SJCRH30 (cell line): ENCODE measurements around the gene DCAF4. TPM values are rescaled to one million over a fixed set of nuclear protein-coding genes. Genes with fewer than 3 reads are reported as not detected.

ENCODE experiments used
- DNase-seq, 2 experiments: peaks; one replicate each; pipeline ENCODE4 v3.0.0-alpha.2; 2015 to 2020
- H3K27ac ChIP-seq: fragments of 250-450 bp; sonication (Bioruptor Pico); 2 replicates; pipeline ENCODE4 v1.5.1; 2020; ENCODE audit warnings: mild to moderate bottlenecking, moderate library complexity
- H3K27me3 ChIP-seq: fragments of 250-450 bp; sonication (Bioruptor Pico); 2 replicates; pipeline ENCODE4 v1.5.1; 2020; ENCODE audit warnings: mild to moderate bottlenecking, moderate library complexity
- H3K36me3 ChIP-seq: fragments of 250-450 bp; sonication (Bioruptor Pico); 2 replicates; pipeline ENCODE4 v1.5.1; 2020; ENCODE audit warnings: mild to moderate bottlenecking, moderate library complexity
- H3K4me1 ChIP-seq: fragments of 250-450 bp; sonication (Bioruptor Pico); 2 replicates; pipeline ENCODE4 v1.5.1; 2020; ENCODE audit warnings: mild to moderate bottlenecking, moderate library complexity
- H3K4me3 ChIP-seq: fragments of 250-450 bp; sonication (Bioruptor Pico); 2 replicates; pipeline ENCODE4 v1.5.1; 2020; ENCODE audit warnings: mild to moderate bottlenecking, moderate library complexity
- H3K9me3 ChIP-seq: fragments of 250-450 bp; sonication (Bioruptor Pico); replicated peaks from 2 replicates; pipeline ENCODE4 v1.5.1; 2020; ENCODE audit warnings: mild to moderate bottlenecking, moderate library complexity
- total RNA-seq: library from RNA; depleted of rRNA; stranded (reverse); fragments of >200 nt; shearing (Covaris generic); gene quantifications from 2 replicates; pipeline ENCODE4 v1.2.3, GENCODE V29; 2014

Gene DCAF4
- total RNA-seq, 1 experiment from 2014 or later: 16.1 TPM

DNA sequence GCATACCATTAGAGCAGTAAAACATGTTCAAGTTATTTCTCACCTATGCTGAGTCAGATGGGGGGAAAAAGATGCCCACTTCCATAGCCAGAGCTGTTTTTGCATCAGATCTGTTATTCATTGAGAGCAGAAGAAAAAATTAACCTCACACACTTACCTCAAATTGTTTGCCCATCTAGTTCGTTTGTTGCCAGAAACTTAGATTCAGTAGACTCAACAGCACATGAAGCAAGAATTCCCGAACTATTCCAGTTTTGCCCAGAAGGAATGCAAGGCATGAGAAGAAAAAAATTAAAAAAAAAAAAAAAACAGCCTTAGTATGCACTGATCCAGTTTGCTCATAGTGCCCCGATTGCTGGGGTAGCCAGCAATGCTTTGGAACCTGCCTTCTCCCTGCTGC is 19.9 kb upstream of the DCAF4 start:
- Histone ChIP-seq H3K9me3 (no peaks in the 10 kb centered on the region), H3K4me3 (no peak overlapping the region), H3K4me1 (peaks cover 11% of the 10 kb centered on the region), H3K36me3 (no peaks in the 10 kb centered on the region), H3K27ac (no peak overlapping the region), H3K27me3 (no peaks in the 10 kb centered on the region)
- DNase-seq: no peak

GRCh38 chr14:72906879-72907278 is 19.4 kb upstream of the DCAF4 start:
- Histone ChIP-seq H3K9me3 (no peaks in the 10 kb centered on the region), H3K4me3 (no peak overlapping the region), H3K4me1 (peaks cover 6% of the 10 kb centered on the region), H3K27ac (no peak overlapping the region), H3K27me3 (no peaks in the 10 kb centered on the region), H3K36me3 (no peaks in the 10 kb centered on the region)
- no peak for DNase-seq

DNA sequence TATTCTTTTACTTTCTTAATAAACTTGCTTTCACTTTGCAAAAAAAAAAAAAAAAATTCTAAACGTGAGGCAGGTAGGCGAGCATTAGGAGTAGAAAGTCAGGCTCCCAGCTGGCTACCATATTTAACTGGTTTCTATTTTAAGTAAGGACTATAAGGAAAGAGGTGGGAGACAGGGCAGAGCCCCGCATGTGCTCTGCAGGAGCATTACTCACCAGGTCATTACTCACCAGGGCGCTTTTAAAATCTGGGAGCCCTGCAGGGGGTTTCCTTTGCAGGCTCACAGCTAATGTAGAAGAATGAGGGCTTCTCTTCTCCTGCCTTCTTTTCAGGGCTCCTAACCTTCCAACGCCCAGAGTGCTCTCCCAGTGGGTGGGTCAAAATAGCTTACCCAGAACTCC is 18.4 kb upstream of the DCAF4 start:
- H3K27ac ChIP-seq: no peak overlapping the region
- peak overlapping the region; percentile 5; the same call in 1 of the 2 replicates for H3K4me3 ChIP-seq
- peaks cover 4% of the 10 kb centered on the region; the same call in 1 of the 2 replicates for H3K4me1 ChIP-seq
- H3K9me3 ChIP-seq: no peaks in the 10 kb centered on the region
- no peaks in the 10 kb centered on the region for H3K27me3 ChIP-seq
- peak in 1 of 2 experiments; percentile 20 for DNase-seq
- no peaks in the 10 kb centered on the region for H3K36me3 ChIP-seq

- H3K36me3 ChIP-seq: no peaks in the 10 kb centered on the region
- H3K4me3 ChIP-seq: no peak overlapping the region
- no peak overlapping the region for H3K27ac ChIP-seq
- no peaks in the 10 kb centered on the region for H3K4me1 ChIP-seq
- DNase-seq: no peak
- no peaks in the 10 kb centered on the region for H3K9me3 ChIP-seq
- H3K27me3 ChIP-seq: no peaks in the 10 kb centered on the region
Observed at GRCh38 chr14:72909163-72909562, 17.1 kb upstream of the DCAF4 start.

DNA sequence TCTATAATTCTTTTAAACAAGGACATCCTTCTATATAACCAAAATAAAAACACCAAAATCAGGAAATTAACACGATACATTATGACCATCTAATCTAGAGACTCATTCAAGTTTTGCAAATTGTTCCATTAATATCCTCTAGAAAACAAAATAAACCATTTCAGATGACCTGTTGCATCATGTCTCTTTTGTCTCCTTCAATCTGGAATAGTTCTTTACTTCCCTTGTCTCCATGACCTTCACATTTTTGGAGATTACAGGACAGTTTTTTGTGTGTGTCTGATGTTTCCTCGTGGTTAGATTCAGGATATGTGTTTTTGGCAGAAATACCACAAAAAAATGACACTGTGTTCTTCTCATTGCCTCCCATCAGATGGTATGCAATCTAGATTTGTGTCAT is 12.5 kb upstream of the DCAF4 start:
- Histone ChIP-seq H3K4me3 (no peak overlapping the region), H3K27ac (no peak overlapping the region), H3K36me3 (no peaks in the 10 kb centered on the region), H3K9me3 (no peaks in the 10 kb centered on the region), H3K4me1 (no peaks in the 10 kb centered on the region), H3K27me3 (no peaks in the 10 kb centered on the region)
- DNase-seq: no peak

DNA sequence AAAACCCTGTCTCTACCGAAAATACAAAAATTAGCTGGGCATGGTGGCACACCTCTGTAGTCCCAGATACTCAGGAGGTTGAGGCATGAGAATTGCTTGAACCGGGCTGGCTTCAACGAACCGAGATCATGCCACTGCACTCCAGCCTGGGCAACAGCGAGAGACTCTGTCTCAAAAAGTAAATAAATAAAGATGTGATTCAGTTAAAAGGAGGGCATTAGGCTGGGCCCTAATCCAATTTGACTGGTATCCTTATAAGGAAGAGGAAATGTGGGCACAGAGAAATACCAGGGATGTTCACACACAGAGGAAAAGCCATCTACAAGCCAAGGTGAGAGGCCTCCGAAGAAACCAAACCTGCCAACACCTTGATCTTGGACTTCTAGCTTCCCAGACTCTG is 10.1 kb upstream of the DCAF4 start:
- no peak overlapping the region for H3K27ac ChIP-seq
- H3K36me3 ChIP-seq: no peaks in the 10 kb centered on the region
- H3K4me1 ChIP-seq: no peaks in the 10 kb centered on the region
- no peak for DNase-seq
- no peak overlapping the region for H3K4me3 ChIP-seq
- H3K27me3 ChIP-seq: no peaks in the 10 kb centered on the region
- H3K9me3 ChIP-seq: no peaks in the 10 kb centered on the region

DNA sequence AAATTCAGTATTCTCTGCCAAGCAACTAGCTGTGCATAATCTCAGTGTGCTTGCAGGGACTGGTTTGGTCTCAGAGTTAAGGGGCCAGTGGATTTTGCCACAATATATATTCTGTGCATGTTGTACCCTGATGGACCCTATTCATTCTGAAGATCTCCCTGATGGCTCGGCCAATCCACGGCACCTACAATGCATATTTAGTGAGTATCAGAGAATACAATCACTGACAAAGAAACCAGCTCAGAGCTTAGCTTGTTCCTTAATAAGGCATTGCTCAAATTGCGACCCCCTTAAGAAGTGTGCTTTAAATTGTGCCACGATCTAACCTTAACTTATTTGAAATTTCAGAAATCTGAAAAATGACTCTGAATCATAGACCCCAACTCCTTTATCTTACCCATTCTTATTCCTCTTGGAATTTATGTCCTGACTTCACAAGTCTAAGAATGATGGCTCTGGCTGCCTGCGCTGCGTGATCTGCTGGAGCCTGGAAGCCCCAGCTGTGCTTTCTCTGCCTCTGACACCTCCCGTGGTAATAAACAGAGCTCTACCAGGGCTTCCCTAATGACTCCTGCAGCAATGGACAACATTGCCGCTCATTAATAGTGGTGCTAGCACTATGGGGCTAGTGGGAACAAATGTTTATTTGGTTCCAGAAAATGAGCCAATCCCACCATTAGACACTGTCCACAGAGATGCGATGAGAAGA is 9.0 kb upstream of the DCAF4 start:
- no peaks in the 10 kb centered on the region for H3K4me1 ChIP-seq
- DNase-seq: no peak
- no peak overlapping the region for H3K27ac ChIP-seq
- no peak overlapping the region for H3K4me3 ChIP-seq
- no peaks in the 10 kb centered on the region for H3K27me3 ChIP-seq
- no peaks in the 10 kb centered on the region for H3K9me3 ChIP-seq
- no peaks in the 10 kb centered on the region for H3K36me3 ChIP-seq

DNA sequence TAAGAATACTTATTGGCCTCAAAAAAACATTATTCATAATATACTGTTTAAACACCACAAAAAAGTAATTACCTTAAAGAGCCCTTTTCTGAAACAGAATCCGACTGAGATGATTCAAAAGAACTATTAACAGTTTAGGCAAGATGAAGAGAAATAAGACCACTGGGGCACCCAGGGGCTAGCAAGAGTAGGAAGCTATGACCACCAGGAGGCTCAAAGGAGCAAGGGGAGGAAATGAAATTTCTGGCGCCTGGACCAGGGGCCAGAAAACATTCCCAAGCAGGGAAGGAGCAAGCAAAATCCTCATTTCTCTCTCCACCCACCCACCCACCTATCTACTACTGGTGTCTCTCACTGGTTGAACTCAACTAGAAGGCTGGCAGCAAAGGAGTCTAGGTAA is 6.3 kb upstream of the DCAF4 start:
- Histone ChIP-seq H3K27me3 (no peaks in the 10 kb centered on the region), H3K4me3 (no peak overlapping the region), H3K9me3 (no peaks in the 10 kb centered on the region), H3K27ac (no peak overlapping the region), H3K4me1 (no peaks in the 10 kb centered on the region), H3K36me3 (no peaks in the 10 kb centered on the region)
- no peak for DNase-seq

- no peaks in the 10 kb centered on the region for H3K36me3 ChIP-seq
- DNase-seq: no peak
- H3K27me3 ChIP-seq: no peaks in the 10 kb centered on the region
- H3K27ac ChIP-seq: no peak overlapping the region
- H3K9me3 ChIP-seq: no peaks in the 10 kb centered on the region
- no peaks in the 10 kb centered on the region for H3K4me1 ChIP-seq
- no peak overlapping the region for H3K4me3 ChIP-seq
Observed at GRCh38 chr14:72921396-72921795, 4.9 kb upstream of the DCAF4 start.

DNA sequence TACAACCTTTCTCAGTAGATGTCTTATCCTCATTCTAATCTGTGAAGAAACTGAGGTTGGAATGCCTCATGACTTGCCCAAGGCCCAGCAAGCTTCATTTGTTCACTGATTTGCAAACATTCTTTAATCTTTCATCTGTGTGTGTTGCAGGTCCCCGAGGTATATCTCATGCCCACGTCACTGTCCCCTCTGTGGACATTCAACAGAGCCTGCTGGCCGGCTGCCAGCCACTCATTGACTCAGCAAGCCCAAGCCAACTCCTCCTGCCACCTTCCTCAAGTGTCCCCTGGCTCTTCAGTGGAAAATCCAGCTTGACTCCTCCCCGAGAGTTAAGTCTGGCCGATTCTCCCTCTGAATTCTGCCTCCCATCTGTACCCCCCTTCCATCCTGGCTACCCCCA is 1.9 kb upstream of the DCAF4 start:
- H3K27ac ChIP-seq: no peak overlapping the region

DNA sequence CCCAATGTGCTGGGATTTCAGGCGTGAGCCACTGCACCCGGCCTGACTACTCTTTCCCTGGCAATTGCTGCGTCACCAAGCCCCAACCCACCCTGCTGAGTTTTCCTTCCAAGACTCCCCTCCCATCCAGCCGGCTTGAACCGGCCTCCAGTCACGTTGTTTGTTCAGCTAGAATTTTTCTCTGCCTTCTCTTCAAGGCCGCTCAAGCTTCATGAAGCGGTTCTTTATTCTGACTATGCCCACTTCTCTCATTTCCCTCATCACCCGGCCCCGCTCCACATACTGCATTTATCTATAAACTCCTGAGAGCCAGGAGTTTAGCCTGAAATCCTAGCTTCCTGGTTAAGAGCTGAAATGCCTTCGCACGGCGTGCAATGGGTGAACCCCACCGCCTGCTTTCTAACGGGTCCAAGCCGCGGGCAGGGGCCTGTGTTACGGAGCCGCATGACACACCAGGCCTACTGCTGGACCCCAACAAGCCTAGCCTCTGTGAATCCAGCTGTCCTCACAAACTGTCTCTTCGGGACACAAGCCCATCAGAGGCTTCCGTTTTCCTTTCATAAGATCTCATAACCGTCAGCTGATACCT is 999 bp upstream of the DCAF4 start:
- H3K4me1 ChIP-seq: no peaks in the 10 kb centered on the region
- no peak overlapping the region for H3K27ac ChIP-seq
- H3K4me3 ChIP-seq: peak overlapping the region; percentile 82
- no peak for DNase-seq
- no peaks in the 10 kb centered on the region for H3K27me3 ChIP-seq
- H3K9me3 ChIP-seq: no peaks in the 10 kb centered on the region
- H3K36me3 ChIP-seq: no peaks in the 10 kb centered on the region

More for the DNA sequence above, 1.9 kb upstream of the DCAF4 start:
- no peaks in the 10 kb centered on the region for H3K27me3 ChIP-seq
- no peaks in the 10 kb centered on the region for H3K36me3 ChIP-seq
- H3K9me3 ChIP-seq: no peaks in the 10 kb centered on the region
- DNase-seq: peak in 1 of 2 experiments; percentile 35
- H3K4me1 ChIP-seq: no peaks in the 10 kb centered on the region
- H3K4me3 ChIP-seq: no peak overlapping the region

GRCh38 chr14:72925815-72926291 is 411 bp upstream of the DCAF4 start:
- H3K27ac ChIP-seq: no peak overlapping the region
- H3K4me3 ChIP-seq: peak overlapping the region; percentile 82
- H3K36me3 ChIP-seq: no peaks in the 10 kb centered on the region
- H3K27me3 ChIP-seq: no peaks in the 10 kb centered on the region
- H3K9me3 ChIP-seq: no peaks in the 10 kb centered on the region
- no peak for DNase-seq
- H3K4me1 ChIP-seq: no peaks in the 10 kb centered on the region

DNA sequence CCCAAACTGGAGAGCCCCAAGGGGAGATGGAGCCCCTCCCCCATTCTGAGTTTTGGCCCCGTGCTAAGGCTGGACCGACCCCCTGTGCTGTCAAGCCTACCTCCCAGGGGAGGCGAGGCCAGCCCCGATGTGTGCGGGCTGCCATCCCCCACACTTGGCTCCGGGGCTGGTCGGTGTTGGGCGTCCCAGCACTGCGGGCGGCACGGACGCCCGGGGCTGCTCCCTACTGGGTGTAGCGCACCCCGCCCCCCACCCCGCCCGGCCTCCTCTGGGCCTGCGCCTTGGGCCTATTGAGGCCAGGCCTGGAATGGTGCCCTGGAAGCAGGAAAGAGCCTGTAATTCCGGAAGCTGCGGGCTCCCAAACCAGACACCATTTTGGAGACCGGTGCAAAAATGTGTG is 2.6 kb downstream of the DCAF4 start:
- no peaks in the 10 kb centered on the region for H3K9me3 ChIP-seq
- H3K36me3 ChIP-seq: no peaks in the 10 kb centered on the region
- no peak overlapping the region for H3K27ac ChIP-seq
- no peak overlapping the region for H3K4me3 ChIP-seq
- no peaks in the 10 kb centered on the region for H3K4me1 ChIP-seq
- H3K27me3 ChIP-seq: no peaks in the 10 kb centered on the region
- DNase-seq: no peak

GRCh38 chr14:72929316-72930080 is 3.2 kb downstream of the DCAF4 start:
- no peak overlapping the region for H3K27ac ChIP-seq
- no peaks in the 10 kb centered on the region for H3K27me3 ChIP-seq
- no peaks in the 10 kb centered on the region for H3K9me3 ChIP-seq
- H3K4me1 ChIP-seq: no peaks in the 10 kb centered on the region
- no peak overlapping the region for H3K4me3 ChIP-seq
- H3K36me3 ChIP-seq: no peaks in the 10 kb centered on the region
- DNase-seq: no peak

GRCh38 chr14:72932893-72933292 is 6.6 kb downstream of the DCAF4 start:
- no peaks in the 10 kb centered on the region for H3K4me1 ChIP-seq
- no peaks in the 10 kb centered on the region for H3K36me3 ChIP-seq
- no peaks in the 10 kb centered on the region for H3K27me3 ChIP-seq
- H3K9me3 ChIP-seq: no peaks in the 10 kb centered on the region
- H3K4me3 ChIP-seq: no peak overlapping the region
- H3K27ac ChIP-seq: no peak overlapping the region
- DNase-seq: no peak
